ENCODE measurements around the gene SNED1.

The SNED1 gene

DNA sequence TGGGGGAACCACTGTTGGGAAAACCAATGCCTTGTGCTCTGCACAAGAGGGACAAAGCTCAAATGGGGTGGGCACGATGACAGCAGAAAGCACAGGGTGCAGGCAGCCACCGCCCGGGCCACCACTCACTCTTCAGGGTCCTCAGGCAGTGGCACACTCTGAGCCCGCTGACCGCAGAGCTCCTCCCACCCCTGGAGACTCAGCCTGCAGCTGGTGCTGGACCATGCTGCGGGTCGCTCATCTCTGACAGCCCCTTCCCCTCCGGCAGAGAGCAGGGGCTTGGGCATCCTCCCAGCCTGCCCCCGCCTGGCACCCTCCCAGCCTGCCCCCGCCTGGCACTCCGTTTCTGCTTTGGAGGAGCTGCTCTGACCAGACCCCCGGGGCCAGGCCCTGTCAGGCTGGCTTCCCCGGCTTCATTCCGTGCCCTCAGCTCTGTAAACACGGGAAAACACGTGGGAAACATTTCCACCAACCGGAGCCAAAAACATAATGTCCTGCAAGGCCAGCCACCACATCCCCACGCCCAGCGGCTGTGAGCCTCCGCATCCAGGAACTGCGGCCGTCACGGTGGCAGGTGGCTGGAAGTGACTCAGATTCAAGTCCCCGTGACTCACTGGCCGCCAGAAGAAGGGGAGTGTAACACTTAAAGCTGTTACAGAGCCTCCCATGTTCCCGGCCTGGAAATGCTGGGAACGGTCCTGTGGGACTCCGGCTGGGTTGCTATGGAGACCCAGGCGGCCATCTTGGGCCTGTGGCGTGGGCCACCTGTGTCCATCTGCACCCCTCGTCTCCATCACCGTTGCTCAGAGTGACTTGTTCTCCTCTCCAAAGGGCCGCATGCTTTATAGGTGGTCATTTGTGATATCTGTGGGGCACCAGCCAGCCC is 6.8 kb upstream of the SNED1 start:
- no peak for DNase-seq (ENCODE audit: low read depth)
- H3K4me3 ChIP-seq (ENCODE audit: low read depth, low read length) = no peak overlapping the region
- TF ChIP-seq, protein P1, sequence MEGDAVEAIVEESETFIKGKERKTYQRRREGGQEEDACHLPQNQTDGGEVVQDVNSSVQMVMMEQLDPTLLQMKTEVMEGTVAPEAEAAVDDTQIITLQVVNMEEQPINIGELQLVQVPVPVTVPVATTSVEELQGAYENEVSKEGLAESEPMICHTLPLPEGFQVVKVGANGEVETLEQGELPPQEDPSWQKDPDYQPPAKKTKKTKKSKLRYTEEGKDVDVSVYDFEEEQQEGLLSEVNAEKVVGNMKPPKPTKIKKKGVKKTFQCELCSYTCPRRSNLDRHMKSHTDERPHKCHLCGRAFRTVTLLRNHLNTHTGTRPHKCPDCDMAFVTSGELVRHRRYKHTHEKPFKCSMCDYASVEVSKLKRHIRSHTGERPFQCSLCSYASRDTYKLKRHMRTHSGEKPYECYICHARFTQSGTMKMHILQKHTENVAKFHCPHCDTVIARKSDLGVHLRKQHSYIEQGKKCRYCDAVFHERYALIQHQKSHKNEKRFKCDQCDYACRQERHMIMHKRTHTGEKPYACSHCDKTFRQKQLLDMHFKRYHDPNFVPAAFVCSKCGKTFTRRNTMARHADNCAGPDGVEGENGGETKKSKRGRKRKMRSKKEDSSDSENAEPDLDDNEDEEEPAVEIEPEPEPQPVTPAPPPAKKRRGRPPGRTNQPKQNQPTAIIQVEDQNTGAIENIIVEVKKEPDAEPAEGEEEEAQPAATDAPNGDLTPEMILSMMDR (IDR thresholded peaks at IDR 0.05; ENCODE audit: control insufficient read depth, extremely low read depth, insufficient read depth) = no peak

DNA sequence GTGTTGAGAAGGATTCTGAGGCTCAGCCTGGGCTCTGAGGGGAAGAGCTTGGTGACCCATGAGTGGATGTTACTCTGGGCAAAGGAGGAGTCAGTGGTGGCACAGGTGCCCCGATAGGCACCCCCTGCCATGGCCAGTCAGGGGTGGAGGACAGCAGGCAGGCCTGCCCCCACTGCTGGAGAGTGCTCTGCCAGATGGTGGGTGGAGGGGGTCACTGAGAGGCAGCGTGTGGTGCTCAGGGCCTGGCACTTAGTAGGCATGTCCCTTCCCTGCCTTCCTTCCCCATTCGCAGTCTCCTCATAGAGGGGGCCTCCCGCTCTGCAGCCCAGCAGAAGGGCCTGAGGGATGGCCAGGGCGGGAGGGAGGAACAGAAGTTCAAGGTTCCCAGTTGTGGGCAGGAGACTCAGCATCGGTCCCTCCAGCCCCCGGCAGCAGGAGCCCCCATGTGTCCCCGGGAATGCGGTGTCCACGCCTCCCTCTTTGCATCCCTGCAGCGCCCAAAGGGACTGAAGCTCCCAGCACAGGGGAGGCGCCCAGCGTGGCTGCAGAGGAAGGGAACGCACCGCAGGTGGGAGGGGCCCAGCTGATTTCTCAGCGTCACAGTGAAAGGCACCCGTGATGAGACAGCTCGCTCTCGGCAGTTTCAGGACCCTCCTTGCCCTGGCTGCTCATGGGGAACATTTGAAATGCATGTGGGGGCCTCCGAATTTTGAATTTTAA is 5.7 kb upstream of the SNED1 start:
- TF ChIP-seq, protein P1 (IDR thresholded peaks at IDR 0.05; ENCODE audit: control insufficient read depth, extremely low read depth, insufficient read depth) = no peak
- H3K4me3 ChIP-seq (ENCODE audit: low read depth, low read length) = no peak overlapping the region
- no peak for DNase-seq (ENCODE audit: low read depth)

DNA sequence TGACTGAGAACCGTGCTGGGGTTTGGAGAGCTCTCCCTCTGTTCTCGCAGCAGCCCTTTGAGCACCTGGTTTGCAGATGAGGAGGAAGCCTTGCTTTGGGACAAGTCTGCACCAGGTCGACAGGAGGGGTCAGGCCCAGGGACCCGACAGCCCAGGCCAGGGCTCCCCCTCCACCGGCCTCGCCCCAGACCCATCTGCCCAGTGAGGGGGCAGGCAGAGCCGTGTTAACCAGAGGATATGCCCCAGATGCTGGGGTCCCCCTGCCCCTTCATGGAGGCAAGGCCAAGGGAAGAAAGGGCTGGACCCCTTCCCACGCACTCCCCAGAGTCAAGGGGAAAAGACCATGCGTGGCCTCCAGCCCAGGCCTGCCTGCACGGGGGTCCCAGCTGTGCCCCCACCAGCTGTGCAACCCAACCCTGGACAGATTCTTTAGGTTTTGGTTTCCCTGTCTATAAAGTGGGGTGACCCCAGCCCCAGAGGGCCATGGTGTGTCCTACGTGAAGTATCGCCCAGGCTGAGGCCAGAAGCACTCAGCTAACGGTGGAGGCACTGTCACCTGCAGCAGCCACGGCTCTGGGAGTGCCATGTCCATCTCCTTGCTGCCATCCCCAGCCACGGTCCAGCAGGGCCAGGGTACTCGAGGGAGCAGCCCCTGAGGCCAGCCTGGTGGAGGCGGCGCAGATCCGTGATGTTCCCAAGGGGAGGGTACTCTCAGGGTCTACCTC is 4.8 kb upstream of the SNED1 start:
- no peak for DNase-seq (ENCODE audit: low read depth)
- TF ChIP-seq, protein P1 (IDR thresholded peaks at IDR 0.05; ENCODE audit: control insufficient read depth, extremely low read depth, insufficient read depth) = no peak
- no peak overlapping the region for H3K4me3 ChIP-seq (ENCODE audit: low read depth, low read length)

DNA sequence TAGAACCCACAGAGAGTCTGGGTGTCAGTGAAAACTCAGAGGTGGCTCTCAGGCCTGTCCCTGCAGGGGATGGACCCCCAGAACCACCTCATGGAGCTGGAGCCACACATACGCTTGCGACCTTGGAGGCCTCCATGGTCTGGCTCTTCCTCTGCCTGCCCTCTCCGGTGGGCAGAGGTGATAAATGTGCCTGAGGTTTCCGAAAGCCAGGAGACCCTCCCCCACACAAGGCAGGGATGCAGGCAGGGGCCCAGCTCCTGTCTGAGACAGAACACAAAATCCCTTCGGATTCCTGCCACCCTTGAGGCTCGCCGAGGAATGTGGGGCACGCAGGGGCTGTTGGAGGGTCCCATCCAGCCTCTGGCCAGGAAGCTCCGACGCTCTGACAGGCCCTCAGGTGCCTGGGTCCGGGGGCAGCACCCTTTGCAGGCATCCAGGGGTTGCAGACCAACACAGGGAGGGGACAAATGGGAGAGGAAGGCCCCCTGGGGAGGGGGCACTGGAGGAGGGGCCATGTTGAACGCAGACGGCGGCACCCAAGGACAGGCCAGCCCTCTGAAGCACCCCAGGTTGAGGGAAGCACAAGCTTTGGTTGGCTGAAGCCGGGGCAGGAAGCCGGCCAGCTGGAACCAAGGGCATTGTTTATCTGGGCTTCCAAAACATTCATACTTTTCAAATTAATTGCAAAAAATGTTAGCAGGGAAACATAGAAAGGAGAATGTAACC is 4.1 kb upstream of the SNED1 start:
- no peak overlapping the region for H3K4me3 ChIP-seq (ENCODE audit: low read depth, low read length)
- TF ChIP-seq, protein P1 (IDR thresholded peaks at IDR 0.05; ENCODE audit: control insufficient read depth, extremely low read depth, insufficient read depth) = no peak
- DNase-seq (ENCODE audit: low read depth) = no peak

DNA sequence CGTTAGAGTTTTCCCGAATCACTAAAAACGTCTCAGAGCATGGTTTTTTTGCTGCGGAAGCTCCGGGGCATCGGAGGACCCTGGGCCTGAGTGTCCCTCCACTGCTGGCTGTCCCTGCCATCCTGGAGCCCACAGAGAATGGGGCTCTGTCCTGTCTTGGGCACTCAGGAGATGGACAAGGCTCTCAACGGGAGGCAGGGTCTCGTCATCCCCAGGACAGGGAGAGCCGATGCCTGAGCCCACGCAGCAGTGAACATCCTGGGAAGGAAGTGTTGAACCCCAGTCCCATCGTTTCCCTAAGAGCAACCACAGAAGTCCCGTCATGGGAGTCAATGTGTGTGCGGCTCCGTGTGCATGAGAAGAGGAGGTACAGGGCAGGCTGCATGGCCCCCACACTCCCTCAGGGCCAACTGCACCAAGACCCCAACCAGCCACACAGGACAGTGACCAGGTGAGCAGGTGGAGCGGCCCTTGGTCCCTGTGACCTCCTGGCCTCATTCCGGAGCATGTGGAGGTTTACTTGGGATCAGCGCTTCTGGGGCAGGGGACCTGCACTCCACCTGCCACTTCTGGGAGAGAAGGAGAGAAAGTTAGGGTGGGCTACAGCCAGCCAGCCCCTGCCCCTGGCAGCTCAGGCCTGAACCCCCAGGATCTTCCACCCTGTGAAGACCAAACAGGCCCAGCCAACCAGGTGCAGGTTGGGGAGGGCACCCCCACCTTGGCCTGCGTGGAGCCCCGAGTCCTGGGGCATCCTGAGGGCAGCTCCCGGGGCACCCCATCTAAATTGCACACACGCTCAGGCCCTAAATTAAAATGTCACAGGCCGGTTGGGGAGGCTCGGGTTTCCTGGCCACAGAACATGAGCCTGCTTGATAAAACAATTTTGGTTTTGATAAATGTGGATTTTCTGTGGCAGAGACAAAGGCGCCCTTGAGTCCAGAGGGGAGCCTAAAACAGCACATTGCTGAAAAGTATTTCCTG is 3.1 kb upstream of the SNED1 start:
- TF ChIP-seq, protein P1 (IDR thresholded peaks at IDR 0.05; ENCODE audit: control insufficient read depth, extremely low read depth, insufficient read depth) = no peak
- no peak overlapping the region for H3K4me3 ChIP-seq (ENCODE audit: low read depth, low read length)
- DNase-seq (ENCODE audit: low read depth) = no peak
